ENCODE results near the gene AQP5.
"Not testable (repeated sequence)": the region's sequence is repeated elsewhere in the genome, so short reads cannot be mapped to it uniquely, and the experiment has no call there.

AQP5 gene

DNA sequence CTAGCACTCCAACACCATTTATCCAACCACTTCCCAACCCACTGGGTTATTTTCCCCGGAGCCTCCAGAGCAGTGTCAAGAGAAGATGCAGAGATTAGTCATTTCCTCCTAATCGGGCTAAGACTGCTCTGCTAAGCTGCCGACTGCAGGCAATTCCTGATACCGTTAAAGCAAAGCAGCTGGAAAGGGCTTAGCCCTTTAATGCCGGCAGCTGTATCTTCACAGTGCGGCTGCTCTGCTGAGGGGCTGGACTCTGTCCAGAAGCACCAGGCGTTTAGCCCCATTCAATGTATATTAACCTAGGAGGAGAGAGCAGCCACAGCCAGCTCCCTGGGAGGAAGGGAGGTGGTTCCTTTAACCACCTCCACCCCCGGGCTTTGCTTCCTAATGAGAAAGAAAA, 22.2 kb downstream of the AQP5 start:
- DNase-seq, result no peak

DNA sequence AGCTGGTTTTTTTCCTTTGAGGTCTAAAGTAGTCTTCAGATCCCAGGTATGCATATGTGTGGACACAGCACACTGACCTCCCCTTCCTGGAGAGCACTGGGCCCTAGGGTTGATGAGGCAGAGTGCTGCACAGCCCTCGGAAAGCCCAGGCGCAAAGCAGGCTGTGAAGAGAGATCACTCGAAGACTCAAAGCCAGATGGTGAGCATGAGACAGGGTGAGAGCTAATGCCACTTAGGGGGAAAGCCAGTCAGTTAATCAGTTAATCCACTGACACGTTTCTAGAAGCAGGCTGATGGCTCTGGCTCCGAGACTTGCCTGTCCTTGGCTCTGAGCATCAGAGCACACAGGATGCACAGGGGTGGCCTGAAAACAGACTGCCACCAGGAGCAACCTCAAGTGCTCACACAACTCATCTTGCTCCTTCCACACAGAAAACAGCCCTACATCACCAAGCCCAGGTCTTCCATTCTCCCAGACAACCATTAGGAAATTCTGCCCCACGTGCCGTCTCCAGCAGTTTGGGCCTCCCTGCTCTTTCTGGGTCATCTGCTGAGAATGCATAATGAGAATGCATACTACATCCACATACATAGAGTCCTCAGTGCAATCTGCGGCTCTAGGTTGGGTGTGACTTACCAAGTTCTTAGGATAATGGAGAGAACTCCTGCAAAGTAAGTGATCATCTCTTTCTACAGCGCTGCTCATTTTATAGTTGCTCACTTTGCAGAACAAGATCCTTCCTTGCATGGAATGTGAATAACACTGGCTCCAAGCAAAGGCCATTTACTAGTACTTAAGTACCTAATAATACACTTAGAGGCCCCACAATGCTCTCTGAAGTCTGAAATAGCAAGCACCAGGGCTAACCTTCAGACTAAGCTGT, 23.0 kb downstream of the AQP5 start:
- DNase-seq, result no peak

DNA sequence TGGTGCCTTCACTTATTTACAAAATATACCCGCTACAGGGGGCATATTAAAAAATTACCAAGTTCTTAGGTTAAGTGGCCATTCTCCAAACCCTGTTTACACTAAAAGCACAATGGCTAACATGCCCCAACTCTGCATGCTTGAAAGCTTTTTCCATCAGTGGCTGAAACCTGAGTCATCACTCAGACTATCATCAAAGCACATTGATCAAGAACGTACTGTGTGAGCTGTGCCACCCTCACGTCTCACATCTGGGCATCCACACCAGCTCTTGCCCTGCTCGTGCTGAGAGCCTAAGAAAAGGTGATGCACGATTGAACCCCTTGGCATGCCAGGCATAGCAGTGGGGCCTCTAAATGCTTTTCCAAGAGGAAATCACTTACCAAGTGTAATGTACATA, 24.3 kb downstream of the AQP5 start:
- no peak for DNase-seq

DNA sequence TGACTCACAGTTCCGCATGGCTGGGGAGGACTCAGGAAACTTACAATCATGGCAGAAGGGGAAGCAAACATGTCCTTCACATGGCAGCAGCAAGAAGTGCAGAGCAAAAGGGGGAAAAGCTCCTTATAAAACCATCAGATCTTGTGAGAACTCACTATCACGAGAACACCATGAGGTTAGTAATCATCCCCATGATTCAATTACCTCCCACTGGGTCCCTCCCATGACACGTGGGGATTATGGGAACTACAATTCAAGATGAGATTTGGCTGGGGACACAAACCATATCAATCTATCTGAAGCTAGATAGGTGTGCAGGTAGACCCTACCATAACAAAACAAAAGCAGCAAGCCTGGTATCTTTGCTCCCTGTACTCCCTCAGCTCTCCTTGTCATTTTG, 24.8 kb downstream of the AQP5 start:
- DNase-seq, result not testable (repeated sequence)

DNA sequence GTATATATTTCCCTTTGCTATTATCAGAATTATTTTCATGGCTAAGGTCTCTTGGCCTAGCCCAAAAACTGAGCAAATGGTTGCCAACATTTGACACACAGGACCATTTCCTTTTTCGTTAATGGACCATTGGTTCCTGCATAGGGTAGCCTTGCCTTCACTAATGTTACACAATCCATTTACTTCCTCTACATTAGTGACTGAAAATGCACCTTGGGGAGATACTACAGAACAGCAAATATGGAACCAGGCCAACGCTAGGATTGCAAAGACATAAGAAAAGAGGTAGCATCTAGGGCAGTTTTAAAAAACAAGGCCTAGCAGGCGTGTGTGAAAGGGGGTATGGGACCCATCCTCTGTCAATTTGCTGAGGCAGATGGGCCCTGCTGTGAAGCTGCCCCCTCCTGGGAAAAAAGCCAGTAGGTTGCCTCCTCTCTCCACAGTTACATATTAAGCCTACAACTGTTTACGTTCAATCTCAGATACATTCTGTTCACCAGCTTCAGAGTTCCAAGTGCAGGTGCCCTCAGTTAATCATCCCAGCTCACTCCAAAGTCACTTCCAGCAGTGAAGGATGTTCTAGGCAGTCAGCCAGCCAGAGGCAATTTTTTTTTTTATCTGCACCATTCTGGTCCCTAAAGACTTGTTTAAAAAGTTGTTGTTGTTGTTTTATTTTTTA, 26.1 kb downstream of the AQP5 start:
- DNase-seq, result no peak

DNA sequence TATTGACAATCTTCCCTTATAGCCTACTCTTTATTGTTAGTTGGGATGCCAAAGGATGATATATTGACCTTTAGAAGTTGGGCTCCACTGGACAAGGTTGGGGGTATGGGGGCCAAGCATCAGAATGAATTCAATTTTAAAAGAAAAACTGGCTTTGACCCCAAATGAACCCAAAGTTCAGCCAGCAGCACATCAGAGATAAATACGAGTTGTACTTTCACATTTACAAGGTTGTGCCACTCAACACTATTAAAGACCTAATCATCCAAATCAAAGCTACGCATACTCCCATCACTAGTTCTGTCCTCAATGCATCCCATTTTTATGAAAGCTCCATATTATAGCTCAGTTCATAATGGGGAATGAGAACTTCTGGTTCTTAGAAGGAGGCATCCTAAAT, 27.7 kb downstream of the AQP5 start:
- DNase-seq, result not testable (repeated sequence)

DNA sequence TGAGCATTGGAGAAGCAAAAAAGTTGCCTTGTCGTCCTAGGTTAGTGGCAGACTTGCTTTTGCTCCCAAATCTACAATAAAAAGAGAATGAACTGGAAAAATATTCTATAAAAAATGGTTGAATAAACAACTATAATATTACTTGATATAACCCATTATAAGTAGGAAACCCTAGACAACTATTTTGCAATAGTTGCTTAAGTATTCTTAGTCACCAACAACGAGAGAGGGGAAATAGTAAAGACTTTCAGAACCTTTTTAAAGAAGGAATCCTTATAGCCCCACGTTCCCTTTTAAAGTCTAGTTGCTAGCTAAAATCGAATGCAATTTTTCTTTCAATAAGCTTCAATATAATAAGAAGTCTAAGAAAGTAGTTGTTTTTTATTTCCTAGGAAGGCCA, 28.6 kb downstream of the AQP5 start:
- no peak for DNase-seq

DNA sequence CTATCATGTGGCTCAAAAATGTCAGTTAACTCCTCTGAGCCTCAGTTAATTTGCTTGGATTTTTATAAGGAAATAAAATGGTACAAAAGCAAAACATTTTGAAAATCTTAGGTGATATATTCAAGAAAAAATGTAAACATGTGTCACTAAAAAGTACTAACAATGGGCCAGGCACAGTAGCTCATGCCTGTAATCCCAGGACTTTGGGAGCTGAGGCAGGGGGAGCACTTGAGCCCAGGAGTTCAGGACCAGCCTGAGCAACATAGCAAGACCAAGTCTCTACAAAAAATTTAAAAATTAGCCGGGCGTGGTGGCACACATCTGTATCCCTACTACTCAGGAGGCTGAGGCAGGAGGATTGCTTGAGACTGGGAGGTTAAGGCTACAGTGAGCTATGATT, 36.8 kb downstream of the AQP5 start:
- no peak for DNase-seq

DNA sequence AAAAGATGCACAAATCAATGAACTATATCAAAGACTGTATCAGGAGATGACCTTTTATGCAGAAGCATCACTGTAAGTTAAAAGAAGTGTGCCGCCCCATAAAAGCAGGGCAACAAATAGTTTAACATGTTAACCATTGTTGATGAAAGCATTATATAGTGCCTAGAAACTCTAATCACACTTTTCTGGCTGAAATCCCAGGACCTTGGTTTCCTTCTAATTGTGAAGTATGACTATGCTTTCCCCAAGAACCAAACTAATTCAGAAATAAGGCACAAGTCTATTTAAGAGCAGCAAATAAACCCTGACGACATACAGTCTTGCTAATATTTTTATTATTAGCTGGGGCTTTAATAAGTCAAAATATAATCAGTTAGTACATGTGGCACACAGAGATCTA, 41.9 kb downstream of the AQP5 start:
- DNase-seq, result no peak

DNA sequence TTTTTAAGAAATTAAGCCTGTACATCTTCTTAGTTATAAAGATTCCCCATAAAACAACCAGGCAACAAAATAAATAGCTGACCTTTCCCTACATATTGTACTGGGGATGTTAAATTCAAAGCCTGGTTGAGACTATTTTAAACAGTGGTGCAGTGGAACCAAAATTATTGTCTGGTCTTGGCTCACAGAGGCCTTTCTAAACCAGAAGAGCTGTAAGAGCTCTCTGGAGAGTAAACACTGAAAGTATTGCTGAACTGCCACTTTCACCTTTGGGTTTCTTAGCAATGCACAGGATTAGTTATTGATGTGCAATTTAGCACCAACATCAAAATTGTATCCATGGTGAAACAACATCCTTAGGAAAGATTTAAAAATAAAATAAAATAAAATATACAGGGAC, 43.0 kb downstream of the AQP5 start:
- DNase-seq, result no peak

DNA sequence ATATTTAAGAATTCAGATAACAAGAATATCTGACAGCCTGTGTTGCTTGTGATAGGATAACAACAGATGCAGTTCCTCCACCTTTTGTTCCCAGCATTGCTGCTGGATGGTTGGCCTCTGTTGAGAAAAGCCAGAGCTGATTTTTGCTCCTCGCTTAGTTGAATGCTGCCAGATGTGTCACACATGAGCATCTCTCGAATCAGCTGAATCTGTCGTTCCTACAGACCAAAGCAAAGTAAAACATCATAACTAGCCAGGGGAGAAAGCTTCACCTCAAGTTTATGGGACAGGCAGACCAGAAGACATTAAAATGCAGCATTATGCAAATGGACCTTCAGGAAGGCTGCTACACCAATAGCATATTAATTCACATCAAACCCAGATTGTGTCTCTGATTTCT, 43.5 kb downstream of the AQP5 start:
- no peak for DNase-seq

DNA sequence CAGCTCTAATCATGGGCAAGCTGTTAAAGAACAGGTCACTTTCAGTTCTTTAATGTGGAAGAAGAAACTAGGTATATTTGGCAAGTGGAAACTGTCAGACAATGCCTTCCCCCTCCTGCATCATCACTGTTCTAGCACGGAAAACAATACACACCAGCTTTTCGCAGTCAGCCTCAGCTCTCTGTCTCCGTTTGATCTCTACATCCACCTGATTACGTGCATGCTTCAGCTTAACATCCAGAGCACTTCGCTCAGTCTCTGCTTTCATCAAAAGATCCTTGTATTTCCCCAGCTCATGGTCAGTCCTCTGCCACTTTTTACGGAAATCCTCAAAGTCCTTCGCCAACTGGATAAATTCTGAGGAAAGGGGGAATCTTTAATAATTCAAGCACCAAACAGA, 44.6 kb downstream of the AQP5 start:
- no peak for DNase-seq

DNA sequence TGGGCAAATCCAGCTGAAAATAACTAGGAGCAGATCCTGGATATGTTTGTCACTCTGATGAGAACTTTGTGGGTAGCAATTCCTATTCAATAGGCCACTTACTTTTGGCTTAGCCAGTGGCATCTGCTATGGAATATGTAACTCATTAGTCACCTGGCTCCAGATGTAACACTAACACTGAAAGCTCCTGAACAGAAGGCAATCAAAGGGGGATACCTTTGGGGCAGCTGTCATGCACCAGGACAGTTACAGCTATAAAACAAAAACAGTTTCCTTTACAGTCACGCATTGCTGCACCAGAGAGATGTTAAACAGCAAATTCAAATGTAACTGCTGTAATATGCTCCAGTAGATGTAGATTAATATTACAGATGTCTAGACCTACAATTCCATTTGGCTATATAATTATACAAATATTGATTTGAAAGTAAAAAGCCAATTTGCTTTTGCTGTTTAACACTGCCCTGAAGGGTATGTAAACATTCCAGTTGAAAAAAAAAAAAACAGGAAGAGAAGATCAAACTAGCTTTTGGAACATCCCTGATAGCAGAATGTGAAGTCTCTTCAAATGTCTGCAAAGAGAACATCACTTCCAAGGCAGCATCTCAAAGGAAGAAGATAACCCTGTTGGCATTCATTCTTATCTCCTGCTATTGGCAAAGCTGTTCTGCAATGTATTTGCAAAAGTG, 45.2 kb downstream of the AQP5 start:
- DNase-seq, result no peak

DNA sequence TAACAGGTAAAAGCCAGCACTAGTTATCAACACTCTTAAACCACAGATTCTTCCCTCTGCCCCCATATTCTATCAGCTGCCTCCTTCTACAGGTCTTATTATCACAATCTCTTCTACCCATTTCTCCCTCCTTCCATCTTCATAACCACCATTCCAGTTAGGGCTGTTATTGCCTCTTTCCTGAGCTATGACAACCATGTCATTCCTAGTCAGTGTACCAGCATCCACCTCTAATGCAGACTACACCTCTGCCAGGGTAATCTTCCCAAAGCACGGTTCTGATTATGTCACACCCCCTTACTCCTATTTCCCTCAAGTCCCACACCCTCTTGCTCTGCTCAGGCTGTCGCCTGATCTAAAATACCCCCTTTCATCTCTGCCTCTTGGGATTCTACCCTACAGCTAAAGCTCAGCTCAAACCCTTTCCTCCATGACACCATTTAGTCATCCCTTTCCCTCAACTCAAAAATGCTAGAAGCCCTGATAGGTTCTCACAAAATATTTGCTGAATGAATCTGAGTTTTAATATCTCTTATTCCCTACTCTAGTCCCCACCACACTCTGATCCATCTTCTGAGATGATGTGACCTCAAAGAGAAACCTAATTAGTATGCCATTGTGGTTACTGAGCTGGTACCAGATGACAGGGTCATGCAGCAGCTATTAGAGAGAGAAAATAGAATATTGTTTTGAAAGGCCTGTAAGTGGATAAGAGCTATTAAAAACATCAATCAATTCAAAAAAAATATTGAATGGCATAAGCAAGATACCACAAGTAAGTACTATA, 51.9 kb downstream of the AQP5 start:
- DNase-seq, result peak; percentile 21

DNA sequence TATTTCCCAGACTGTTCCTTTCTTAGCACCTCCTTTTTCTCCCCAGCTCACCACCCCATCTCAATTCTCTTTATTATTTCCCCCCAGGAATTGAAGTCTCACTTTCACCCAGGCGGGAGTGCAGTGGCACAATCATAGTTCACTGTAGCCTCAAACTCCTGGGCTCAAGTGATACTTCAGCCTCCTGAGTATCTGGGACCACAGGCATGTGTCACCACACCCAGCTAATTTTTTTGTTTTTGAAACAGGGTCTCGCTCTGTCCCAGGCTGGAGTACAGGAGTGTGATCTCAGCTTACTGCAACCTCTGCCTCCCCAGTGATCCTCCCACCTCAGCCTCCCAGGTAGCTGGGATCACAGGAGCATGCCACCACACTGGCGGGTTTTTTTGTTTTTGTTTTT, 52.7 kb downstream of the AQP5 start:
- no peak for DNase-seq
